Chondrocyte (in vitro differentiated cells): ENCODE measurements around the gene CENPN. TPM values are rescaled to one million over a fixed set of nuclear protein-coding genes. Genes with fewer than 3 reads are reported as not detected.

ENCODE experiments used
- DNase-seq: peaks from one replicate; pipeline ENCODE4 v3.0.0; 2021; ENCODE audit warnings: mixed read lengths, low spot score
- H3K27ac Mint-ChIP-seq: one replicate; pipeline ENCODE4 v1.8.0; 2021; ENCODE audit warnings: mild to moderate bottlenecking, moderate library complexity, mixed read lengths; ENCODE audit not compliant: unreplicated experiment
- H3K27me3 Mint-ChIP-seq: 2 replicates; pipeline ENCODE4 v1.8.0; 2021; ENCODE audit warnings: low read depth, mixed read lengths
- H3K36me3 Mint-ChIP-seq: 2 replicates; pipeline ENCODE4 v1.8.0; 2021; ENCODE audit warnings: low read depth, mixed read lengths
- H3K4me1 Mint-ChIP-seq: 2 replicates; pipeline ENCODE4 v1.8.0; 2021; ENCODE audit warnings: low read depth, mild to moderate bottlenecking, mixed read lengths
- H3K4me3 Mint-ChIP-seq: one replicate; pipeline ENCODE4 v1.8.0; 2021; ENCODE audit warnings: mild to moderate bottlenecking, moderate library complexity, mixed read lengths; ENCODE audit not compliant: unreplicated experiment
- H3K9me3 Mint-ChIP-seq: 2 replicates; pipeline ENCODE4 v1.8.0; 2021; ENCODE audit warnings: low read depth, mixed read lengths
- total RNA-seq: library from RNA; stranded (reverse); gene quantifications from 3 replicates; pipeline ENCODE4 v1.2.1, GENCODE V29; 2021
- TF ChIP-seq, protein P1 (sequence below): fragments of 200-600 bp; sonication (generic); IDR thresholded peaks from 2 replicates; pipeline ENCODE4 v1.5.0; 2021; ENCODE audit warnings: antibody characterized with exemption, mild to moderate bottlenecking, moderate library complexity

CENPN gene
- total RNA-seq, 1 donor from 2014 or later: 10.8 TPM

GRCh38 chr16:80985611-80986010 lies 21.4 kb upstream of the CENPN start:
- Mint-ChIP-seq H3K4me1 (peaks cover 10% of the 10 kb centered on the region), H3K27ac (no peak overlapping the region), H3K4me3 (no peak overlapping the region)

GRCh38 chr16:80986557-80986956 lies 20.5 kb upstream of the CENPN start:
- H3K36me3 Mint-ChIP-seq: peaks cover 1% of the 10 kb centered on the region
- no peak for DNase-seq
- H3K4me3 Mint-ChIP-seq: no peak overlapping the region
- H3K4me1 Mint-ChIP-seq: peaks cover 10% of the 10 kb centered on the region
- peak overlapping the region; percentile 73 for H3K27ac Mint-ChIP-seq
- H3K27me3 Mint-ChIP-seq: no peaks in the 10 kb centered on the region
- H3K9me3 Mint-ChIP-seq: no peaks in the 10 kb centered on the region
- TF ChIP-seq, protein P1, sequence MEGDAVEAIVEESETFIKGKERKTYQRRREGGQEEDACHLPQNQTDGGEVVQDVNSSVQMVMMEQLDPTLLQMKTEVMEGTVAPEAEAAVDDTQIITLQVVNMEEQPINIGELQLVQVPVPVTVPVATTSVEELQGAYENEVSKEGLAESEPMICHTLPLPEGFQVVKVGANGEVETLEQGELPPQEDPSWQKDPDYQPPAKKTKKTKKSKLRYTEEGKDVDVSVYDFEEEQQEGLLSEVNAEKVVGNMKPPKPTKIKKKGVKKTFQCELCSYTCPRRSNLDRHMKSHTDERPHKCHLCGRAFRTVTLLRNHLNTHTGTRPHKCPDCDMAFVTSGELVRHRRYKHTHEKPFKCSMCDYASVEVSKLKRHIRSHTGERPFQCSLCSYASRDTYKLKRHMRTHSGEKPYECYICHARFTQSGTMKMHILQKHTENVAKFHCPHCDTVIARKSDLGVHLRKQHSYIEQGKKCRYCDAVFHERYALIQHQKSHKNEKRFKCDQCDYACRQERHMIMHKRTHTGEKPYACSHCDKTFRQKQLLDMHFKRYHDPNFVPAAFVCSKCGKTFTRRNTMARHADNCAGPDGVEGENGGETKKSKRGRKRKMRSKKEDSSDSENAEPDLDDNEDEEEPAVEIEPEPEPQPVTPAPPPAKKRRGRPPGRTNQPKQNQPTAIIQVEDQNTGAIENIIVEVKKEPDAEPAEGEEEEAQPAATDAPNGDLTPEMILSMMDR: no peak

More at GRCh38 chr16:80985611-80986010, 21.4 kb upstream of the CENPN start:
- TF ChIP-seq, protein P1: no peak
- Mint-ChIP-seq H3K36me3 (peaks cover 4% of the 10 kb centered on the region), H3K9me3 (no peaks in the 10 kb centered on the region), H3K27me3 (no peaks in the 10 kb centered on the region)
- no peak for DNase-seq

DNA sequence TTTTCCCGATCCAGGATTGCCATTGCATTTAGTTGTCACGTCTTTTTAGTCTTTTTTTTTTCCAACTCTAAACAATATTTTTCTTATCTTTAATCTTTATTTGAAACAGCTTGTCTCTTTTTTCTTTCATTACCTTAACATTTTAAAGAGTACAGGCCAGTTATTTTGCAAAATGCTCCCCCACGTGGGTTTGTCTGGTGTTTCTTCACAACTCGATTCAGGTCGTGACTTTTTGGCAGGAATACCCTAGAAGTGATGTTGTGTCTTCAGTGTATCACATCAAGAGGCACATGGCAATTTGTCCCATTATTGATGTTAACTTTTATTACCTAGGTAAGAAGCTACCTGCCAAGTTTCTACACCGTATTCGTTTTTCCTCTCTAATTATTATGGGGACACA lies 18.3 kb upstream of the CENPN start:
- Mint-ChIP-seq H3K36me3 (peaks cover 5% of the 10 kb centered on the region), H3K4me3 (no peak overlapping the region), H3K4me1 (peaks cover 24% of the 10 kb centered on the region), H3K27ac (no peak overlapping the region), H3K27me3 (no peaks in the 10 kb centered on the region), H3K9me3 (no peaks in the 10 kb centered on the region)
- TF ChIP-seq, protein P1: no peak
- no peak for DNase-seq

GRCh38 chr16:80989801-80990200 lies 17.2 kb upstream of the CENPN start:
- Mint-ChIP-seq H3K9me3 (no peaks in the 10 kb centered on the region), H3K4me3 (no peak overlapping the region), H3K36me3 (peaks cover 5% of the 10 kb centered on the region), H3K27me3 (no peaks in the 10 kb centered on the region), H3K4me1 (peaks cover 31% of the 10 kb centered on the region), H3K27ac (no peak overlapping the region)
- no peak for DNase-seq
- TF ChIP-seq, protein P1: no peak

GRCh38 chr16:80990577-80990976 lies 16.4 kb upstream of the CENPN start:
- H3K36me3 Mint-ChIP-seq: peaks cover 5% of the 10 kb centered on the region
- DNase-seq: no peak
- H3K4me3 Mint-ChIP-seq: no peak overlapping the region
- peaks cover 30% of the 10 kb centered on the region for H3K4me1 Mint-ChIP-seq
- TF ChIP-seq, protein P1: no peak
- H3K9me3 Mint-ChIP-seq: no peaks in the 10 kb centered on the region
- H3K27me3 Mint-ChIP-seq: no peaks in the 10 kb centered on the region
- H3K27ac Mint-ChIP-seq: no peak overlapping the region
